Stimulated activated effector memory CD8-positive, alpha-beta T cell treated with anti-CD3 and anti-CD28 coated beads, Interleukin-12 subunit alpha, Interleukin-12 subunit beta, amount 100 ng/mL, for 72 hours (primary cell): ENCODE results near the gene RAB11FIP2.

Source experiments
- ATAC-seq: fragments of 150-1000 bp; cut with Tn5 transposase; 2 replicates; pipeline ENCODE4 v1.10.0; 2021
- DNase-seq, 2 donors: peaks; one replicate each; pipeline ENCODE4 v3.0.0; 2021 to 2022; ENCODE audit warnings: low spot score in 2 of 2
- H3K27ac Mint-ChIP-seq: one replicate; pipeline ENCODE4 v1.8.0; 2022; ENCODE audit warnings: mild to moderate bottlenecking, mixed read lengths
- H3K36me3 Mint-ChIP-seq: one replicate; pipeline ENCODE4 v1.8.0; 2022; ENCODE audit warnings: mild to moderate bottlenecking, mixed read lengths
- H3K4me1 Mint-ChIP-seq: one replicate; pipeline ENCODE4 v1.8.0; 2022; ENCODE audit warnings: mixed read lengths
- H3K4me3 Mint-ChIP-seq: one replicate; pipeline ENCODE4 v1.8.0; 2022; ENCODE audit warnings: mild to moderate bottlenecking, mixed read lengths
- H3K9me3 Mint-ChIP-seq: one replicate; pipeline ENCODE4 v1.8.0; 2022; ENCODE audit warnings: mixed read lengths

Gene RAB11FIP2

DNA sequence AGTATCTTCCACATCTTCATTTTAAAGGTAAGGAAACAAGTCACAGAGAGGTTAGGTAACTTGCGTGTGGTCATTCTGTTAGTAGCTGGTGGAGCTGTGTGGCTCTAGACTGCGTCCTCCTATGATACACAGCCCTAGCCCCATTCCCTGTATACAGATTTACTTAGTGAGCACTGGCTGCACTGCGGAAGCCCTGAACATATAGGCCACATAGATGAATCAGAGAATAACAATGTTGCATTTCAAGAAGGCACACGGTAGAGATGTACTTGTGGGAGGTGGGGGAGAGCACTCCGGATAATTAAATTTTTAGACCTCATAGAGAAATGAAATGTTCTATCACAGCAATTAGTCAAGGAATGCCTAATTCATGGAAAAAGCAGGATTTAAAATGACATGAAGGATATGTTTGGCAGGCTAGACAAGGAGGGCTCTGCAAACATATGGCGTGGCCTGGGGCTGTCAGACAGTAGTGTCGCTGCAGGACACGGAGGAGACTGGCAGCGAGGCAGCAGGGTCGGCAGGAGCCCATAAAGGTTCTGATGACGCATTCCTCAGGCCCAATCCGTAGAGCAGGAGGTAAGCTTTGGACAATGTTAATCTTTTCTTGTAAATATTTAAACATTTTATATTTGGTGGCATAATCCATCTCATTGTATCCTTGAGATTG lies 29.5 kb downstream of the RAB11FIP2 start:
- peaks cover 5% of the 10 kb centered on the region for H3K36me3 Mint-ChIP-seq
- no peak for DNase-seq
- ATAC-seq, result no peak
- no peaks in the 10 kb centered on the region for H3K4me1 Mint-ChIP-seq
- no peak overlapping the region for H3K4me3 Mint-ChIP-seq
- H3K27ac Mint-ChIP-seq, result no peak overlapping the region
- H3K9me3 Mint-ChIP-seq, result no peaks in the 10 kb centered on the region

GRCh38 chr10:118012952-118013525 lies 33.7 kb downstream of the RAB11FIP2 start:
- no peak for ATAC-seq
- H3K36me3 Mint-ChIP-seq, result peaks cover 12% of the 10 kb centered on the region

DNA sequence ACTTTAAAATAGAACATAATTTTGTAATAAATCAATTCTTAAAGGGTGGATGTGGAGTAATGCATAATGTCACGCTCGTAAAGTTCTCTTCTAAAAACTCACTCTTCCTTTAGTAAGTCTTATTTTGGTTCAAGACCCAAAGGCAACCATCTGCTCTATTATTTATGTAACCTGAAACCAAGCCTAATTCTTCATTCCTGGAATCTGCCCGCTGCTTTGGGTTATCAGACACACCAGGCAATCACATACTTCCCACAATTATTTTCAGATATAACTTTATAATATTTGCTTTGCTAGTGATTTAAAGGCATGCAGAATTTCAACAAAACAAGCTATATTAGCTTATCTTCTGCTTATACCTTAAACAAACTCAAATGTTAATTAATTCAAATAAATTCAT lies 39.0 kb downstream of the RAB11FIP2 start:
- Mint-ChIP-seq H3K4me1 (no peaks in the 10 kb centered on the region), H3K27ac (no peak overlapping the region), H3K36me3 (peaks cover 37% of the 10 kb centered on the region), H3K9me3 (no peaks in the 10 kb centered on the region), H3K4me3 (no peak overlapping the region)
- DNase-seq (no peak), ATAC-seq (no peak)

More at GRCh38 chr10:118012952-118013525, 33.7 kb downstream of the RAB11FIP2 start:
- Mint-ChIP-seq H3K9me3 (no peaks in the 10 kb centered on the region), H3K4me3 (no peak overlapping the region), H3K27ac (no peak overlapping the region), H3K4me1 (no peaks in the 10 kb centered on the region)
- no peak for DNase-seq

DNA sequence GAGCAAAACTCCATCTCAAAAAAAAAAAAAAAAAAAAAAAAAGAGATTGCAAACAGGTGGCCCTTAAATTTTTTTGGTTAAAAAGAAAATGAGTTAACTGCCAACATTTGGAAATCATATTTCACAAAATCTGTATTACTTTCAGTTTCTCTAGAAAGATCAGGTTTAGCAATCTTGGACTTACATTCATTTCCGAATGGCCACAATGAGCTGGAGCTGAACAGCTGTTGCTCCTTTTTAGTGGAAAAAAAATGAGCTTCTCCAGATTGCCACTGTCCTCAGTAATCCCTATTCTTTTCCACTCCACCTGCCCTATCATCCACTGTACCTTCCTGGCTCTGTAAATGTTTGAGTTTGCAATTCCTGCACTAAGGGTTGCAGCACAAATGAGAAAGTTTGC lies 43.6 kb downstream of the RAB11FIP2 start:
- Mint-ChIP-seq H3K36me3 (peaks cover 30% of the 10 kb centered on the region), H3K4me1 (no peaks in the 10 kb centered on the region)

GRCh38 chr10:118002581-118002980 lies 44.2 kb downstream of the RAB11FIP2 start:
- Mint-ChIP-seq H3K36me3 (peaks cover 24% of the 10 kb centered on the region), H3K4me1 (no peaks in the 10 kb centered on the region), H3K27ac (no peak overlapping the region), H3K9me3 (no peaks in the 10 kb centered on the region), H3K4me3 (no peak overlapping the region)
- ATAC-seq (peak; percentile 54), DNase-seq (no peak)

More for the DNA sequence above, 43.6 kb downstream of the RAB11FIP2 start:
- Mint-ChIP-seq H3K9me3 (no peaks in the 10 kb centered on the region), H3K4me3 (no peak overlapping the region), H3K27ac (no peak overlapping the region)
- DNase-seq (no peak), ATAC-seq (no peak)

DNA sequence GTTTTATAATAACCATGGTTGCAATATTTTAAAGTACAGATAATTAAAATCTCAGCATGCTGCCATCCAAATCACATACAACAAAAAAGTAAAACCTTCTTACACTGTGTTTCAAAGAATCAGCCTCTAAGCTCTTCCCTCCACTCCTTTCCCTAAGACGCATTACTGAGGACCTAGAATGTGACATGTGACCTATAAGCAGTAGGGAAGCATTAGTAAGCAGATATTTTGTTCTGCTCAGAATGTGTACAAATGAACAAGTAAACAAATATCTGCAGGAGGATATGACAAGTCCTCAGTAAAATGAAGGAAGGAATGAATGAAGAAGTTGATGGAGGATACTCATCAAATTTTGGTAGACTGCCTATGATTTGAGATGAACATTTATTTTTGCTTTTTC lies 49.1 kb downstream of the RAB11FIP2 start:
- H3K27ac Mint-ChIP-seq, result no peak overlapping the region
- H3K36me3 Mint-ChIP-seq, result no peaks in the 10 kb centered on the region
- ATAC-seq (no peak), DNase-seq (no peak)
- no peak overlapping the region for H3K4me3 Mint-ChIP-seq
- no peaks in the 10 kb centered on the region for H3K4me1 Mint-ChIP-seq
- no peaks in the 10 kb centered on the region for H3K9me3 Mint-ChIP-seq

DNA sequence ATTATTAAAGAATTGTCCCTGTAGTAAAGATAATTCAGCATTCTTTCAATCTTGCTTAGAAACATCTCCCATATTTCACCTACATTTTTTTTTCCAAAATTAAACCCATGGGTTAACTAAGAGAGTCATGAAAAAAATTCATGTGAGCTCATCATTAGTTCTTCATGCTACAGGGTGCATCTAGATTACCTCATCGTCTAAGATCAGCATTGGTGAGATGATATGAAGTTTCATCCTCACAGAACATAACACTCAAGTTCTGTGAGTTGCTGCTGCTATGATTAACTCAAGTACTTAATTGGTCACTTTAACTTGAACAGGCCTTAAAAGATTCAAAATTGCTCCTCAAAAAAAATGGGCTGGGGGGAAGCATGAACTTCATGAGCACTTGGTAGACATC lies 50.0 kb downstream of the RAB11FIP2 start:
- no peak for ATAC-seq
- no peak for DNase-seq
- no peaks in the 10 kb centered on the region for H3K4me1 Mint-ChIP-seq
- H3K9me3 Mint-ChIP-seq, result no peaks in the 10 kb centered on the region
- no peaks in the 10 kb centered on the region for H3K36me3 Mint-ChIP-seq
- no peak overlapping the region for H3K27ac Mint-ChIP-seq
- no peak overlapping the region for H3K4me3 Mint-ChIP-seq

DNA sequence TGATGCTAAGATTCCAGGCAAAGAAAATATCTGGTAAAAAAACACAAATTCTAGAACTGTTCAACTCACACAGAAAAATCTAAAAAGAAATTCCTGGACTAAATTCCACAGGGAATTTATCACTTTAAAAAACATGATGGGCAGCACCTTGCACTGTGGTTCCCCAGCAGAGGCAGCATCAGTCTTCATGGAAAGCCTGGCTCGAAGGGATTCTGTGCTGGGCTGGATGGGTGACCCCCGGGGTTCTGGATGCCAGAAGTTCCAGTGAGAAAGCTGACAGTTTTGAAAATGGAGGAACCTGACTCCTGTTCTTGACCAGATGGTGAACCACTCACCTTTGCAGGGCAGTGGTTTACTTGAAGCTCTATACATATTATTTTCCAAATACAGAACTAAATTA lies 52.0 kb downstream of the RAB11FIP2 start:
- no peaks in the 10 kb centered on the region for H3K9me3 Mint-ChIP-seq
- H3K36me3 Mint-ChIP-seq, result no peaks in the 10 kb centered on the region
- no peak for ATAC-seq
- H3K4me3 Mint-ChIP-seq, result no peak overlapping the region
- no peak overlapping the region for H3K27ac Mint-ChIP-seq
- DNase-seq, result no peak
- no peaks in the 10 kb centered on the region for H3K4me1 Mint-ChIP-seq

DNA sequence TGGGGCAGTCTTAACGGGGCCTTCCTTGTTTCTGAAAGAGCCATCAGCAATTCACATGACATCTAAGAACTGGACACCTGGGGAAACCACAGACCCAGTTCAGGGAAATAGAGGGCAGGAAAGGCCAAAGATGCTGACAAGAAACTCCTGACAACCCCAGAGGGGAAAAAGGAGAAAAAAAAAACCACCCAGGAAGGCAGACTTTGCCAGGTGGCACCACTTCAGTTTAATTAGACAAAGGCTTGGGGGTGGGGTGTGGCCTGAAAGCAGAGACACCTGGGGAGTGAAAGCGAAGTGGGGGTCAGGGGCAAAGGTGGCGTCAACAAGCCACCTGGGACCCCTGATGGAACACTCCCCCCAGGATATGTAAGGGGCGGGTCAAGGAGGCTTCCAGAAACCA lies 53.6 kb downstream of the RAB11FIP2 start:
- Mint-ChIP-seq H3K9me3 (peaks cover 2% of the 10 kb centered on the region), H3K36me3 (no peaks in the 10 kb centered on the region), H3K27ac (no peak overlapping the region), H3K4me3 (no peak overlapping the region), H3K4me1 (no peaks in the 10 kb centered on the region)
- no peak for ATAC-seq
- no peak for DNase-seq

DNA sequence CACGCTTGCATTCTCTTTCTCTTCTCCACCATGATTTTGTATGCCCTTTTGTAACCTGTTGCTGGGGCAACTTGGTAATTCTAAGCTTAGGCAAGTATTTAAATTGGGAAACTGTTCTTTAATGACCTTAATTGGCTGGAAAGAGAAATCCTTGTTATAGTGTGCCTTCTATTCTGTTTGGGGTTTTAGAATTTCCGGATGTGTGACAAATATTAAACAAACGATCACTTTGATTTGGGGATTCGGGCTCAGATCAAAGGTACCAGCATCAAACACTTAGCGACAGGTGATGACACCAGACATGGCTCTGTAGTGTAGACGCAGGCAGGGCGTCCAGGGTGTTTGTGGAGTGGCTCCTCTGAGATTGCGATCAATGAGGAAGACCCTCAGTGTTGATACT lies 55.0 kb downstream of the RAB11FIP2 start:
- Mint-ChIP-seq H3K9me3 (peaks cover 8% of the 10 kb centered on the region), H3K4me3 (no peak overlapping the region), H3K36me3 (no peaks in the 10 kb centered on the region), H3K27ac (no peak overlapping the region), H3K4me1 (no peaks in the 10 kb centered on the region)
- DNase-seq (no peak), ATAC-seq (no peak)

DNA sequence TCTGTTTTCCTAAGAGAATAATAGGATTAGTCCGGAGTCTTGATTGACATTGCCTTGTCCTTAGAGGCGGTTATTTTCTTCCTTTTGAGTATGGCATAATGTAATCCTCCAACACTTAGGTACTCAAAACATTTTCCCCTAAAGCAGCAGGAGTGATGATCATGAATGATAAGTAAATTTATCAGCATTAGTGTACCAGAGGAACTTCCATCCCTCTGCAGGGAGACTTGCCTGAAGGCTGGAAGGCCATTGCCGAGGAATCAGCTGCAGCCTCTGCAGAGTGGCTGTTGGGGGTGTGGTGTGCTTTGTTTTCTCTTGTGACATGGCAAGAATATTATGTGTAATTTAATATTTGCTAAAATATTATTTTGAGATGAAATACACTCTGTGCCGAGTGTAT lies 56.8 kb downstream of the RAB11FIP2 start:
- Mint-ChIP-seq H3K9me3 (peaks cover 14% of the 10 kb centered on the region), H3K4me1 (no peaks in the 10 kb centered on the region), H3K36me3 (no peaks in the 10 kb centered on the region), H3K27ac (no peak overlapping the region), H3K4me3 (no peak overlapping the region)
- DNase-seq (no peak), ATAC-seq (no peak)

GRCh38 chr10:117988814-117989213 lies 57.9 kb downstream of the RAB11FIP2 start:
- Mint-ChIP-seq H3K27ac (no peak overlapping the region), H3K4me1 (no peaks in the 10 kb centered on the region), H3K9me3 (peaks cover 16% of the 10 kb centered on the region), H3K36me3 (no peaks in the 10 kb centered on the region), H3K4me3 (no peak overlapping the region)
- no peak for DNase-seq
- no peak for ATAC-seq

DNA sequence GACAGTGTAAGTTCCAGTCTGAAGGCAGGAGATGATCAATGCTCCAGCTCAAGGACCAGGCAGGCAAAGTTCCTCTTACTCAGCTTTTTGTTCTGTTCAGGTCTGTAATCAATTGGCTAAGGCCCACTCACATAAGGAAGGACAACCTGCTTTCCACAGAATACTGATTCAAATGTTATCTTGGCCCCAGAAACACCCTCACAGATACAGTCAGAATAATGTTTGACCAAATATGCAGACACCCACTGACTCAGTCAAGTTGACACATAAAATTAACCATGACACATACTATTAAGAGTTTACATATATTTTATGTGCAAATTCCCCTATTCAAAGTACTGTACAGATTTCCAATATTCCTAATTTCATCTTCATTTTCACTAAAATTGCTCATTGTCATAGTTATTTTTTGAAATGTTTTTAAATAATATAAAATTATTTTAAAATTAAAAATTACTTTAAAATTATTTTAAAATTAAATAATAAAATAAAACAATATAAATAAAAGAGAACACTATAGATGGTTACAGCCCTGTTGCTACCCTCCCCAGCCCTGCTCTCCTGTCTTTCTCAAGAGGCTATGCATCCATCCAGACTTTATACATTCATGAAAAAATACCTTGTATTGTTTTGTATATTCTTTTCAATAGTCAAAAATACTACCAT lies 59.4 kb downstream of the RAB11FIP2 start:
- H3K27ac Mint-ChIP-seq, result no peak overlapping the region
- H3K9me3 Mint-ChIP-seq, result peaks cover 17% of the 10 kb centered on the region
- DNase-seq (no peak), ATAC-seq (no peak)
- no peaks in the 10 kb centered on the region for H3K4me1 Mint-ChIP-seq
- no peaks in the 10 kb centered on the region for H3K36me3 Mint-ChIP-seq
- no peak overlapping the region for H3K4me3 Mint-ChIP-seq

- Mint-ChIP-seq H3K4me3 (no peak overlapping the region), H3K36me3 (no peaks in the 10 kb centered on the region)
- no peak for DNase-seq
Observed at GRCh38 chr10:117983961-117984360, 62.8 kb downstream of the RAB11FIP2 start.

GRCh38 chr10:117980755-117981702 lies 65.7 kb downstream of the RAB11FIP2 start:
- Mint-ChIP-seq H3K4me1 (no peaks in the 10 kb centered on the region), H3K9me3 (peaks cover 3% of the 10 kb centered on the region), H3K4me3 (no peak overlapping the region), H3K36me3 (no peaks in the 10 kb centered on the region), H3K27ac (no peak overlapping the region)
- DNase-seq (no peak), ATAC-seq (no peak)

More at GRCh38 chr10:117983961-117984360, 62.8 kb downstream of the RAB11FIP2 start:
- no peak overlapping the region for H3K27ac Mint-ChIP-seq
- no peaks in the 10 kb centered on the region for H3K4me1 Mint-ChIP-seq
- no peak for ATAC-seq
- peaks cover 14% of the 10 kb centered on the region for H3K9me3 Mint-ChIP-seq
